Ishikawa (cell line): ENCODE measurements around the gene RIPOR3.

ENCODE experiments used
- EP300 ChIP-seq: IDR thresholded peaks from 2 replicates; pipeline ENCODE4 v1.6.1; 2012; ENCODE audit warnings: borderline replicate concordance
- NFIC ChIP-seq: IDR thresholded peaks from 2 replicates; pipeline ENCODE4 v1.6.1; 2012
- REST ChIP-seq: IDR thresholded peaks from 2 replicates; pipeline ENCODE4 v1.6.1; 2012; ENCODE audit warnings: low read depth, mild to moderate bottlenecking
- TAF1 ChIP-seq: IDR thresholded peaks from 2 replicates; pipeline ENCODE4 v1.6.1; 2012; ENCODE audit warnings: low read depth, mild to moderate bottlenecking
- YY1 ChIP-seq: IDR thresholded peaks from 2 replicates; pipeline ENCODE4 v1.6.1; 2012; ENCODE audit warnings: low read depth
- ZBTB7A ChIP-seq: IDR thresholded peaks from 2 replicates; pipeline ENCODE4 v1.6.1; 2012; ENCODE audit warnings: low read depth

GRCh38 chr20:50735813-50736212, 44.5 kb upstream of the RIPOR3 start:
- TF ChIP-seq TAF1 (no peak), REST (no peak), EP300 (no peak), YY1 (no peak), ZBTB7A (no peak), NFIC (no peak)
